ENCODE data around the gene SHROOM1. TPM values are rescaled to one million over a fixed set of nuclear protein-coding genes. Genes with fewer than 3 reads are reported as not detected.

SHROOM1 gene
- total and polyA plus RNA-seq, 2 of the 8 experiments (the other 6 are each of a cell fraction or from before 2014, with no cell fraction given), result 3.9 to 5.2 TPM

- Histone ChIP-seq H3K27ac (ENCODE audit: low read depth, low read length) (no peak overlapping the region), H3K4me2 (ENCODE audit: insufficient read depth in 1 of 2, low read depth in 2 of 2, low read length in 2 of 2) (peak overlapping the region; percentile 12 to 81), H4K20me1 (replicated peaks in 1 of 2; ENCODE audit: control insufficient read depth in 1 of 2, insufficient read depth in 2 of 2, low read length in 2 of 2) (no peaks in the 10 kb centered on the region), H2AK5ac (ENCODE audit: low read depth, low read length) (no peak overlapping the region), H2AFZ (ENCODE audit: low read length) (peak overlapping the region; percentile 74; the same call in 1 of the 2 replicates), H3K9me3 (ENCODE audit: insufficient read depth in 2 of 2, low read depth in 1 of 2, low read length in 1 of 2) (no peaks in the 10 kb centered on the region), H2BK120ac (replicated peaks; ENCODE audit: low read depth, low read length) (no peak overlapping the region), H3K14ac (ENCODE audit: insufficient read length) (no peak overlapping the region), H2BK20ac (ENCODE audit: low read length) (no peak overlapping the region), H3K9ac (replicated peaks in 1 of 4; ENCODE audit: extremely low read depth in 1 of 4, low read depth in 3 of 4, low read length in 3 of 4) (peak overlapping the region in 3 of 4 experiments; percentile 48 to 62 (median 49); a peak in 4 of 7 replicates), H2BK15ac (ENCODE audit: low read length) (no peak overlapping the region), H3K36me3 (ENCODE audit: control insufficient read depth in 2 of 4, insufficient read depth in 4 of 4, low read length in 3 of 4) (no peaks in the 10 kb centered on the region), H3K4me3 (ENCODE audit: extremely low read depth in 1 of 4, insufficient read depth in 2 of 4, low read depth in 3 of 4, low read length in 4 of 4) (peak overlapping the region; percentile 35 to 74 (median 70)), H3K27me3 (replicated peaks in 1 of 4; ENCODE audit: control insufficient read depth in 3 of 4, extremely low read depth in 1 of 4, insufficient read depth in 3 of 4, low read length in 3 of 4) (peaks cover 30 to 67% (median 58%) of the 10 kb centered on the region in 4 experiments), H3K4me1 (replicated peaks in 1 of 4; ENCODE audit: control insufficient read depth in 3 of 4, insufficient read depth in 4 of 4, low read length in 3 of 4) (peaks cover 0 to 15% (median 13%) of the 10 kb centered on the region in 4 experiments; a peak in 6 of 7 replicates), H3K79me1 (ENCODE audit: low read depth, low read length) (no peaks in the 10 kb centered on the region), H3K56ac (replicated peaks; ENCODE audit: insufficient read length, low read depth, low read length) (no peak overlapping the region), H2BK12ac (ENCODE audit: low read depth, low read length) (no peak overlapping the region), H3K4ac (replicated peaks; ENCODE audit: insufficient read length, low read depth, low read length) (no peak overlapping the region), H3K23ac (ENCODE audit: insufficient read length) (no peak overlapping the region), H3K23me2 (ENCODE audit: low read depth, low read length) (peaks cover 10% of the 10 kb centered on the region; the same call in 1 of the 2 replicates), H3K79me2 (ENCODE audit: control insufficient read depth in 1 of 2, insufficient read depth in 2 of 2, low read length in 2 of 2) (no peaks in the 10 kb centered on the region), H4K8ac (ENCODE audit: extremely low read depth, insufficient read depth, low read length) (peak overlapping the region; percentile 83; the same call in 1 of the 2 replicates), H4K5ac (ENCODE audit: insufficient read length, low read depth, low read length) (no peak overlapping the region), H2BK5ac (ENCODE audit: low read depth, low read length) (no peak overlapping the region), H4K91ac (replicated peaks; ENCODE audit: insufficient read length, low read length) (no peak overlapping the region), H3K18ac (ENCODE audit: extremely low read depth, low read length) (peak overlapping the region; percentile 60; the same call in 1 of the 2 replicates)
- no peak for FAIRE-seq
- CTCF ChIA-PET (ENCODE audit: partially characterized antibody), result interaction anchor here (1.0 to 25.6 kb wide), 11 partner anchors 9 to 77 kb away, joined by 3 to 465 read pairs (median 5); partner anchors contain the start of genes CCNI2, GDF9, LEAP2 and UQCRQ
- POLR2A ChIA-PET (ENCODE audit: partially characterized antibody), result interaction anchor here (0.6 to 5.7 kb wide), 4 partner anchors 9 to 222 kb away, joined by 3 to 30 read pairs (median 4); partner anchors contain the start of genes HSPA4 and SOWAHA
- WGBS, 2 experiments (ENCODE audit: extremely low coverage in 1 of 2, insufficient coverage in 1 of 2, insufficient read length in 1 of 2, insufficient replicate concordance in 2 of 2, low coverage in 1 of 2, low lambda C conversion rate in 2 of 2, missing lambda C conversion rate in 1 of 2), result 6% methylated on average over 72 of the region's 75 CpGs; no CpG with 5 or more reads in 1 of the 2 experiments
- peak in 1 of 2 experiments; percentile 82 for DNase-seq (ENCODE audit: low read depth in 1 of 2, low spot score in 2 of 2)
- TF ChIP-seq SAP30 (IDR thresholded peaks at IDR 0.05; ENCODE audit: insufficient read depth, insufficient replicate concordance, low read length), result no peak
- TF ChIP-seq TAF7 (optimal IDR thresholded peaks at IDR 0.05; ENCODE audit: borderline replicate concordance, low read depth, low read length), result no peak
- no peak for TF ChIP-seq GTF2F1 (IDR thresholded peaks at IDR 0.05; ENCODE audit: borderline replicate concordance, low read depth, low read length)
- peak; percentile 81 for TF ChIP-seq KDM4A (IDR thresholded peaks at IDR 0.05; ENCODE audit: low read depth, low read length, severe bottlenecking)
- TF ChIP-seq GABPA (IDR thresholded peaks at IDR 0.05; ENCODE audit: borderline replicate concordance, insufficient read depth, low read length), result 0 out of 2 replicates have a peak, but pooled peaks have one; percentile 25
- no peak; the same call in 1 of the 2 replicates for TF ChIP-seq BACH1 (IDR thresholded peaks at IDR 0.05; ENCODE audit: low read length)
- 0 out of 2 replicates have a peak, but pooled peaks have one; percentile 63 for TF ChIP-seq YY1 (IDR thresholded peaks at IDR 0.05; ENCODE audit: low read depth, low read length)
- TF ChIP-seq SIN3A (conservative IDR thresholded peaks at IDR 0.05 in 1 of 2, IDR thresholded peaks at IDR 0.05 in 1 of 2; ENCODE audit: low read depth in 1 of 2, low read length in 2 of 2), result peak in 1 of 2 experiments; percentile 47; a peak in 1 of 4 replicates
- TF ChIP-seq KDM5A (IDR thresholded peaks at IDR 0.05; ENCODE audit: low read length), result no peak
- no peak for TF ChIP-seq TBP (IDR thresholded peaks at IDR 0.05; ENCODE audit: low read depth, low read length)
- TF ChIP-seq MAX (IDR thresholded peaks at IDR 0.05), result peak; percentile 80
Observed at GRCh38 chr5:132829742-132830435, 558 bp downstream of the SHROOM1 start.

Measured in H1 (cell line).